Endothelial cell of umbilical vein (primary cell): ENCODE data around the gene DNAH1. TPM values are rescaled to one million over a fixed set of nuclear protein-coding genes. Genes with fewer than 3 reads are reported as not detected.

Experiments used
- BruUV-seq: library from RNA; stranded (reverse); fragments of 400-500 nt; replicated peaks from 2 replicates; lab custom pipeline; 2021; lab: Mats Ljungman, UMichigan
- CTCF ChIA-PET: fragments of 300-600, 350-600 bp; sonication (Branson Sonifier 250); formaldehyde crosslinking; loops from one replicate; lab custom pipeline; 2021; ENCODE audit warnings: antibody characterized with exemption, inconsistent platforms; lab: Charles Lee
- POLR2A ChIA-PET: fragments of 300-600, 350-600 bp; sonication (Branson Sonifier 250); formaldehyde crosslinking; loops from one replicate; lab custom pipeline; 2021; ENCODE audit warnings: antibody characterized with exemption, inconsistent platforms; lab: Charles Lee
- DNase-seq: peaks from one replicate; pipeline ENCODE4 v3.0.0-alpha.2; 2011; ENCODE audit warnings: low read depth, low spot score
- FAIRE-seq: peaks from 2 replicates; lab custom pipeline; 2011; peaks lifted over from hg19 to GRCh38; lab: Jason Lieb, UNC
- H2AFZ ChIP-seq: 2 replicates; pipeline ENCODE4 v1.6.0; 2012; ENCODE audit warnings: low read depth, low read length, control low read depth, inconsistent platforms
- H3K27ac ChIP-seq: 2 replicates; pipeline ENCODE4 v1.5.1; 2011; ENCODE audit warnings: low read depth, mild to moderate bottlenecking, control low read depth, low read length, moderate library complexity; ENCODE audit not compliant: insufficient read depth
- H3K27me3 ChIP-seq, 2 experiments: 2 replicates each; pipeline versions ENCODE4 v1.6.0 to v1.6.1; 2011; ENCODE audit warnings: low read length in 2 of 2, mixed read lengths in 1 of 2; ENCODE audit not compliant: control insufficient read depth in 2 of 2, insufficient read depth in 2 of 2
- H3K36me3 ChIP-seq, 2 experiments: 2 replicates in 1 of 2; 3 replicates in 1 of 2; pipeline ENCODE4 v1.5.1; 2011; ENCODE audit warnings: low read length in 2 of 2, mild to moderate bottlenecking in 1 of 2, moderate library complexity in 1 of 2; ENCODE audit not compliant: control insufficient read depth in 2 of 2, insufficient read depth in 2 of 2; ENCODE audit errors: extremely low read depth in 1 of 2
- H3K4me1 ChIP-seq: 3 replicates; pipeline ENCODE4 v1.5.1; 2011; ENCODE audit warnings: mild to moderate bottlenecking, low read length; ENCODE audit not compliant: control insufficient read depth, insufficient read depth; ENCODE audit errors: extremely low read depth
- H3K4me2 ChIP-seq: 2 replicates; pipeline ENCODE4 v1.6.1; 2011; ENCODE audit warnings: low read length, control low read depth, mixed read lengths; ENCODE audit not compliant: insufficient read depth
- H3K4me3 ChIP-seq, 3 experiments: fragments of 200-600 bp in 1 of 3; sonication (generic), shearing (Covaris generic) in 1 of 3; replicated peaks in 1 of 3; 2 replicates each; pipeline ENCODE4 v1.5.1; 2011 to 2016; ENCODE audit warnings: control low read depth in 3 of 3, low read length in 3 of 3, mild to moderate bottlenecking in 2 of 3, inconsistent platforms in 1 of 3, low read depth in 1 of 3, moderate library complexity in 1 of 3; ENCODE audit not compliant: insufficient read depth in 1 of 3
- H3K79me2 ChIP-seq: 2 replicates; pipeline ENCODE4 v1.6.0; 2012; ENCODE audit warnings: low read length, inconsistent platforms; ENCODE audit not compliant: control insufficient read depth, insufficient read depth
- H3K9ac ChIP-seq: replicated peaks from 2 replicates; pipeline ENCODE3; 2011; ENCODE audit warnings: low read length, control low read depth; ENCODE audit not compliant: insufficient read depth; ENCODE audit errors: extremely low read depth
- H3K9me1 ChIP-seq: replicated peaks from 3 replicates; pipeline ENCODE4 v1.6.0; 2011; ENCODE audit warnings: mild to moderate bottlenecking, low read length; ENCODE audit not compliant: control insufficient read depth, insufficient read depth; ENCODE audit errors: extremely low read depth
- H3K9me3 ChIP-seq: replicated peaks from 2 replicates; pipeline ENCODE4 v1.5.1; 2012; ENCODE audit warnings: low read length, inconsistent platforms; ENCODE audit not compliant: control insufficient read depth, insufficient read depth
- H4K20me1 ChIP-seq: replicated peaks from 2 replicates; pipeline ENCODE3; 2011; ENCODE audit warnings: mild to moderate bottlenecking, low read length; ENCODE audit not compliant: control insufficient read depth, insufficient read depth; ENCODE audit errors: extremely low read depth
- EZH2 ChIP-seq: IDR thresholded peaks from 2 replicates; pipeline ENCODE4 v1.6.1; 2012; ENCODE audit warnings: borderline replicate concordance, low read depth, mild to moderate bottlenecking, moderate library complexity, low read length, inconsistent platforms; ENCODE audit not compliant: severe bottlenecking
- FOS ChIP-seq: IDR thresholded peaks from 2 replicates; pipeline ENCODE4 v1.6.1; 2011; ENCODE audit warnings: mild to moderate bottlenecking, low read length, moderate library complexity, borderline replicate concordance; ENCODE audit not compliant: insufficient read depth
- GATA2 ChIP-seq: IDR thresholded peaks from 2 replicates; pipeline ENCODE4 v1.7.0; 2011; ENCODE audit warnings: low read depth, mild to moderate bottlenecking, moderate library complexity, mixed read lengths, low read length; ENCODE audit not compliant: insufficient read length, insufficient read depth
- JUN ChIP-seq: IDR thresholded peaks from 2 replicates; pipeline ENCODE4 v1.6.1; 2011; ENCODE audit warnings: borderline replicate concordance, low read depth; ENCODE audit not compliant: insufficient read length, insufficient read depth
- MYC ChIP-seq: IDR thresholded peaks from one replicate; pipeline ENCODE4 v1.6.1; 2011; ENCODE audit warnings: mild to moderate bottlenecking, low read depth, low read length
- POLR2A ChIP-seq: IDR thresholded peaks from 2 replicates; pipeline ENCODE4 v1.6.1; 2012; ENCODE audit warnings: low read depth, mild to moderate bottlenecking, control low read depth, low read length
- dilution Hi-C: fragments of 300-500 bp; cut with MboI; formaldehyde crosslinking; loops from one replicate; pipeline ENCODE4 v1.15.0; 2019; ENCODE audit warnings: low sequenced_read_pairs; ENCODE audit not compliant: extremely low pct_ligation_motif_present
- intact Hi-C: fragments of 100-400 bp; cut with micrococcal nuclease; formaldehyde crosslinking; loops from one replicate; pipeline ENCODE4 v1.10.0; 2022
- polyA plus RNA-seq, 4 experiments: library from polyadenylated mRNA; depleted of rRNA in 3 of 4; stranded (reverse) in 3 of 4; unstranded in 1 of 4; fragments of >200 nt; gene quantifications; 2 replicates each; pipeline versions ENCODE4 v1.2.1 to v1.2.3, GENCODE V29; 2011 to 2012; ENCODE audit warnings: missing spikeins in 1 of 4
- total RNA-seq: library from RNA; stranded (reverse); gene quantifications from 2 replicates; pipeline ENCODE4 v1.2.3, GENCODE V29; 2021
- TF ChIP-seq, protein P1 (sequence below): IDR thresholded peaks from 2 replicates; pipeline ENCODE4 v1.6.1; 2011; ENCODE audit not compliant: insufficient read depth, insufficient read length

The DNAH1 gene
- total and polyA plus RNA-seq, 2 donors (not counting 3 experiments of a cell fraction or from before 2014, with no cell fraction given) = 5.8 to 6.0 TPM

GRCh38 chr3:52357151-52358080, 41.3 kb downstream of the DNAH1 start:
- H3K9ac ChIP-seq = no peak overlapping the region
- ChIA-PET POLR2A (no interaction called here), CTCF (no interaction called here)
- FAIRE-seq (no peak), DNase-seq (no peak)
- no peak overlapping the region for H3K4me3 ChIP-seq
- no peaks in the 10 kb centered on the region for H3K4me1 ChIP-seq
- no peak overlapping the region for H3K27ac ChIP-seq
- H3K9me3 ChIP-seq = no peaks in the 10 kb centered on the region
- H2AFZ ChIP-seq = no peak overlapping the region
- dilution Hi-C loops (no loop called here), intact Hi-C loops (no loop called here)
- no peaks in the 10 kb centered on the region for H3K36me3 ChIP-seq
- TF ChIP-seq FOS (no peak), MYC (no peak), POLR2A (no peak), GATA2 (no peak), JUN (no peak), EZH2 (no peak)
- TF ChIP-seq, protein P1, sequence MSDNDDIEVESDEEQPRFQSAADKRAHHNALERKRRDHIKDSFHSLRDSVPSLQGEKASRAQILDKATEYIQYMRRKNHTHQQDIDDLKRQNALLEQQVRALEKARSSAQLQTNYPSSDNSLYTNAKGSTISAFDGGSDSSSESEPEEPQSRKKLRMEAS = no peak
- no peaks in the 10 kb centered on the region for H3K27me3 ChIP-seq
- no TSS peak for BruUV-seq
- no peaks in the 10 kb centered on the region for H4K20me1 ChIP-seq
- no peaks in the 10 kb centered on the region for H3K79me2 ChIP-seq
- H3K4me2 ChIP-seq = no peak overlapping the region
- H3K9me1 ChIP-seq = no peaks in the 10 kb centered on the region
